HEK293 (cell line): ENCODE data around the gene SUPT5H.

Source experiments
- CTCF ChIA-PET: fragments of 350-600 bp; formaldehyde crosslinking; extraction: SDS; loops from one replicate; lab custom pipeline; 2021; ENCODE audit warnings: antibody characterized with exemption; lab: Yijun Ruan, JAX
- POLR2A ChIA-PET: fragments of 300-600 bp; formaldehyde crosslinking; extraction: SDS; loops from one replicate; lab custom pipeline; 2020; ENCODE audit warnings: antibody characterized with exemption, inconsistent platforms; lab: Yijun Ruan, JAX
- H3K27ac ChIP-seq: fragments of 200-500 bp; sonication (Bioruptor generic); 2 replicates; pipeline ENCODE4 v1.5.1; 2014; ENCODE audit warnings: low read depth, low read length, control low read depth, inconsistent platforms; ENCODE audit errors: extremely low read depth
- H3K36me3 ChIP-seq, 2 experiments: fragments of 200-500 bp in 1 of 2; sonication (Bioruptor generic) in 1 of 2; 1 replicate in 1 of 2; 2 replicates in 1 of 2; pipeline ENCODE4 v1.5.1; 2014 to 2017; ENCODE audit warnings: inconsistent platforms in 2 of 2, low read length in 2 of 2; ENCODE audit not compliant: control insufficient read depth in 2 of 2, insufficient read depth in 1 of 2
- H3K4me1 ChIP-seq: fragments of 200-500 bp; sonication (Bioruptor generic); 2 replicates; pipeline ENCODE4 v1.5.1; 2014; ENCODE audit warnings: mild to moderate bottlenecking, low read length, inconsistent platforms; ENCODE audit not compliant: control insufficient read depth, insufficient read depth
- H3K4me3 ChIP-seq: 2 replicates; pipeline ENCODE4 v1.5.1; 2011; ENCODE audit warnings: low read depth, mild to moderate bottlenecking, control low read depth, low read length, moderate library complexity
- H3K9me3 ChIP-seq: fragments of 200-500 bp; sonication (Bioruptor generic); 2 replicates; pipeline ENCODE4 v1.5.1; 2014; ENCODE audit warnings: low read depth, low read length, inconsistent platforms; ENCODE audit not compliant: control insufficient read depth, insufficient read depth
- FEZF1 ChIP-seq: fragments of 450-650 bp; formaldehyde crosslinking; IDR thresholded peaks from 2 replicates; pipeline ENCODE4 v1.5.1; 2016; ENCODE audit warnings: missing biosample characterization, missing genetic modification characterization
- GLIS2 ChIP-seq: fragments of 450-650 bp; formaldehyde crosslinking; IDR thresholded peaks from 2 replicates; pipeline ENCODE4 v1.5.1; 2016; ENCODE audit warnings: missing biosample characterization, missing genetic modification characterization
- HIC1 ChIP-seq: fragments of 450-650 bp; formaldehyde crosslinking; IDR thresholded peaks from 2 replicates; pipeline ENCODE4 v1.5.1; 2016; ENCODE audit warnings: missing biosample characterization, missing genetic modification characterization
- HOXD13 ChIP-seq: sonication (generic); formaldehyde crosslinking; IDR thresholded peaks from 2 replicates; pipeline ENCODE4 v1.8.0; 2022; ENCODE audit warnings: missing genetic modification reagents, borderline replicate concordance
- KLF10 ChIP-seq: fragments of 450-650 bp; IDR thresholded peaks from 2 replicates; pipeline ENCODE4 v1.5.1; 2018; ENCODE audit warnings: missing biosample characterization, mild to moderate bottlenecking, missing genetic modification characterization
- KLF17 ChIP-seq: fragments of 450-650 bp; formaldehyde crosslinking; IDR thresholded peaks from 2 replicates; pipeline ENCODE4 v1.5.1; 2016; ENCODE audit warnings: missing biosample characterization, missing genetic modification characterization
- REPIN1 ChIP-seq: fragments of 450-650 bp; formaldehyde crosslinking; IDR thresholded peaks from 2 replicates; pipeline ENCODE4 v1.5.1; 2017; ENCODE audit warnings: missing biosample characterization, missing genetic modification characterization, low read depth
- SP3 ChIP-seq: fragments of 450-650 bp; formaldehyde crosslinking; IDR thresholded peaks from 2 replicates; pipeline ENCODE4 v1.5.1; 2016; ENCODE audit warnings: missing biosample characterization, missing genetic modification characterization
- ZBTB21 ChIP-seq: fragments of 450-650 bp; formaldehyde crosslinking; IDR thresholded peaks from 2 replicates; pipeline ENCODE4 v1.5.1; 2017; ENCODE audit warnings: missing biosample characterization, missing genetic modification characterization
- ZNF121 ChIP-seq: fragments of 450-650 bp; formaldehyde crosslinking; IDR thresholded peaks from 2 replicates; pipeline ENCODE4 v1.5.1; 2016; ENCODE audit warnings: missing biosample characterization, missing genetic modification characterization
- ZNF2 ChIP-seq: fragments of 450-650 bp; formaldehyde crosslinking; IDR thresholded peaks from 2 replicates; pipeline ENCODE4 v1.5.1; 2016; ENCODE audit warnings: missing biosample characterization, missing genetic modification characterization
- ZNF311 ChIP-seq: fragments of 450-650 bp; formaldehyde crosslinking; IDR thresholded peaks from 2 replicates; pipeline ENCODE4 v1.5.1; 2017; ENCODE audit warnings: missing biosample characterization, missing genetic modification characterization, borderline replicate concordance
- ZNF398 ChIP-seq: fragments of 450-650 bp; formaldehyde crosslinking; IDR thresholded peaks from 2 replicates; pipeline ENCODE4 v1.5.1; 2017; ENCODE audit warnings: missing biosample characterization, missing genetic modification characterization
- ZNF423 ChIP-seq: fragments of 450-650 bp; formaldehyde crosslinking; IDR thresholded peaks from 2 replicates; pipeline ENCODE4 v1.5.1; 2016; ENCODE audit warnings: missing biosample characterization, missing genetic modification characterization
- ZNF48 ChIP-seq: fragments of 450-650 bp; formaldehyde crosslinking; IDR thresholded peaks from 2 replicates; pipeline ENCODE4 v1.5.1; 2016; ENCODE audit warnings: missing biosample characterization, missing genetic modification characterization
- ZNF501 ChIP-seq: fragments of 450-650 bp; formaldehyde crosslinking; IDR thresholded peaks from 2 replicates; pipeline ENCODE4 v1.5.1; 2016; ENCODE audit warnings: missing biosample characterization, missing genetic modification characterization
- ZNF518A ChIP-seq: fragments of 450-650 bp; formaldehyde crosslinking; conservative IDR thresholded peaks from 2 replicates; pipeline ENCODE4 v1.5.1; 2016; ENCODE audit warnings: low read depth, missing biosample characterization, missing genetic modification characterization
- ZNF548 ChIP-seq: fragments of 450-650 bp; formaldehyde crosslinking; IDR thresholded peaks from 2 replicates; pipeline ENCODE4 v1.5.1; 2016; ENCODE audit warnings: missing biosample characterization, missing genetic modification characterization
- ZNF600 ChIP-seq: fragments of 450-650 bp; formaldehyde crosslinking; IDR thresholded peaks from 2 replicates; pipeline ENCODE4 v1.5.1; 2016; ENCODE audit warnings: missing biosample characterization, missing genetic modification characterization
- ZNF624 ChIP-seq: fragments of 450-650 bp; formaldehyde crosslinking; IDR thresholded peaks from 2 replicates; pipeline ENCODE4 v1.5.1; 2017; ENCODE audit warnings: missing biosample characterization, missing genetic modification characterization
- ZNF629 ChIP-seq: fragments of 450-650 bp; formaldehyde crosslinking; IDR thresholded peaks from 2 replicates; pipeline ENCODE4 v1.5.1; 2017; ENCODE audit warnings: missing biosample characterization, missing genetic modification characterization
- ZNF704 ChIP-seq: fragments of 450-650 bp; formaldehyde crosslinking; IDR thresholded peaks from 2 replicates; pipeline ENCODE4 v1.5.1; 2016; ENCODE audit warnings: missing biosample characterization, missing genetic modification characterization
- ZNF791 ChIP-seq: fragments of 450-650 bp; formaldehyde crosslinking; IDR thresholded peaks from 2 replicates; pipeline ENCODE4 v1.5.1; 2016; ENCODE audit warnings: missing biosample characterization, missing genetic modification characterization
- ZSCAN5A ChIP-seq: fragments of 450-650 bp; formaldehyde crosslinking; IDR thresholded peaks from 2 replicates; pipeline ENCODE4 v1.5.1; 2016; ENCODE audit warnings: missing biosample characterization, missing genetic modification characterization

SUPT5H gene

GRCh38 chr19:39445196-39446111 lies at the start of gene SUPT5H:
TSS of gene SUPT5H (plus strand) at chr19:39445582. CDS start at chr19:39445891, 309 bp downstream.
- H3K9me3 ChIP-seq, result no peaks in the 10 kb centered on the region; the same call in 1 of the 2 replicates
- POLR2A ChIA-PET, result interaction anchor here (0.5 to 8.1 kb wide), 27 partner anchors 10 to 980 kb away, joined by 3 to 199 read pairs (median 4); partner anchors contain the start of genes EID2B, MED29, PAF1 and RPS16
- peak within 1 kb of the TSS; percentile 57 for H3K4me3 ChIP-seq
- H3K36me3 ChIP-seq, result peaks cover 34 to 56% of the 10 kb centered on the region in 2 experiments
- H3K4me1 ChIP-seq, result peaks cover 23% of the 10 kb centered on the region
- H3K27ac ChIP-seq, result peak within 1 kb of the TSS; percentile 98
- CTCF ChIA-PET, result interaction anchor here (0.6 to 3.5 kb wide), 7 partner anchors 27 to 227 kb away, joined by 3 to 9 read pairs (median 3); partner anchors contain the start of gene TIMM50
- TF ChIP-seq ZNF704 (tag by site-specific recombination) (no peak), ZNF121 (tag by site-specific recombination) (no peak), ZNF48 (tag by site-specific recombination) (no peak), ZNF311 (tag by site-specific recombination) (no peak), ZNF600 (tag by site-specific recombination) (peak; percentile 62), FEZF1 (tag by site-specific recombination) (no peak), KLF17 (tag by site-specific recombination) (peak; percentile 87), ZNF423 (tag by site-specific recombination) (0 out of 2 replicates have a peak, but pooled peaks have one; percentile 33), ZNF398 (peak; percentile 56; the same call in 1 of the 2 replicates), SP3 (tag by site-specific recombination) (peak; percentile 95), ZNF624 (tag by site-specific recombination) (no peak), ZBTB21 (peak; percentile 87), ZNF518A (peak; percentile 90), ZSCAN5A (tag by site-specific recombination) (peak; percentile 18; the same call in 1 of the 2 replicates), HOXD13 (CRISPR knock-in tag) (no peak), ZNF501 (tag by site-specific recombination) (peak; percentile 95), ZNF2 (tag by site-specific recombination) (peak; percentile 96), ZNF791 (tag by site-specific recombination) (peak; percentile 10; the same call in 1 of the 2 replicates), KLF10 (tag by site-specific recombination) (peak; percentile 59; the same call in 1 of the 2 replicates), REPIN1 (tag by site-specific recombination) (0 out of 2 replicates have a peak, but pooled peaks have one; percentile 71), ZNF629 (tag by site-specific recombination) (peak; percentile 93), HIC1 (tag by site-specific recombination) (peak; percentile 100), GLIS2 (tag by site-specific recombination) (peak; percentile 82), ZNF548 (tag by site-specific recombination) (0 out of 2 replicates have a peak, but pooled peaks have one; percentile 24)
